GM19035 (cell line): ENCODE results near the gene DBF4B.

Experiments used
- ATAC-seq: cut with Tn5 transposase; IDR thresholded peaks from one replicate; pipeline ENCODE4 v1.9.1; 2021; ENCODE audit not compliant: unreplicated experiment

Gene DBF4B

GRCh38 chr17:44759086-44759915 lies 50.8 kb downstream of the DBF4B start:
- no peak for ATAC-seq

GRCh38 chr17:44759916-44760243 lies 51.4 kb downstream of the DBF4B start:
- no peak for ATAC-seq

- ATAC-seq = no peak
Measured at GRCh38 chr17:44760474-44761308, 52.2 kb downstream of the DBF4B start.

GRCh38 chr17:44761932-44762810 lies 53.7 kb downstream of the DBF4B start:
- ATAC-seq = no peak

- no peak for ATAC-seq
Measured at GRCh38 chr17:44763170-44763569, 54.7 kb downstream of the DBF4B start.

- no peak for ATAC-seq
Measured at GRCh38 chr17:44765965-44766364, 57.5 kb downstream of the DBF4B start.

GRCh38 chr17:44766409-44767038 lies 58.1 kb downstream of the DBF4B start:
- ATAC-seq = no peak

GRCh38 chr17:44767493-44767892 lies 59.0 kb downstream of the DBF4B start:
- ATAC-seq = no peak

GRCh38 chr17:44768505-44769142 lies 60.2 kb downstream of the DBF4B start:
- no peak for ATAC-seq

GRCh38 chr17:44769230-44769629 lies 60.8 kb downstream of the DBF4B start:
- ATAC-seq = no peak

- ATAC-seq = no peak
Measured at GRCh38 chr17:44769647-44770084, 61.2 kb downstream of the DBF4B start.

- no peak for ATAC-seq
Measured at GRCh38 chr17:44770166-44770925, 61.9 kb downstream of the DBF4B start.

GRCh38 chr17:44772308-44773045 lies 64.0 kb downstream of the DBF4B start:
- no peak for ATAC-seq

- ATAC-seq = no peak
Measured at GRCh38 chr17:44773140-44773539, 64.7 kb downstream of the DBF4B start.

- ATAC-seq = peak; percentile 42
Measured at GRCh38 chr17:44774271-44775135, 66.0 kb downstream of the DBF4B start.

- ATAC-seq = peak; percentile 76
Measured at GRCh38 chr17:44775136-44775837, 66.8 kb downstream of the DBF4B start.
